ENCODE measurements around the gene DNAJC28.

Gene DNAJC28

GRCh38 chr21:33522953-33523349 is 31.4 kb upstream of the DNAJC28 start:
- H3K27ac ChIP-seq: no peak overlapping the region
- no peak for TF ChIP-seq CTCF (conservative IDR thresholded peaks at IDR 0.05; ENCODE audit: low read depth)
- CTCF ChIA-PET: no interaction called here
- POLR2A ChIA-PET (ENCODE audit: low non-redundant PET): no interaction called here
- no peak for DNase-seq (ENCODE audit: low spot score)

- CTCF ChIA-PET: no interaction called here
- TF ChIP-seq CTCF (conservative IDR thresholded peaks at IDR 0.05; ENCODE audit: low read depth): no peak
- no peak for DNase-seq (ENCODE audit: low spot score)
Measured at GRCh38 chr21:33522297-33522952, 30.9 kb upstream of the DNAJC28 start.

GRCh38 chr21:33518899-33519298 is 27.4 kb upstream of the DNAJC28 start:
- TF ChIP-seq CTCF (conservative IDR thresholded peaks at IDR 0.05; ENCODE audit: low read depth): no peak
- ChIA-PET POLR2A (ENCODE audit: low non-redundant PET) (interaction anchor here (0.7 kb wide), 1 partner anchor 10 kb away, joined by 4 read pairs; no protein-coding TSS in a partner anchor), CTCF (no interaction called here)
- DNase-seq (ENCODE audit: low spot score): no peak
- no peak overlapping the region for H3K27ac ChIP-seq

More at GRCh38 chr21:33522297-33522952, 30.9 kb upstream of the DNAJC28 start:
- H3K27ac ChIP-seq: no peak overlapping the region
- POLR2A ChIA-PET (ENCODE audit: low non-redundant PET): no interaction called here

- ChIA-PET CTCF (no interaction called here), POLR2A (ENCODE audit: low non-redundant PET) (interaction anchor here (0.8 kb wide), 1 partner anchor 34 kb away, joined by 5 read pairs; the partner anchor contains the start of gene TMEM50B)
- H3K27ac ChIP-seq: no peak overlapping the region
- no peak for TF ChIP-seq CTCF (conservative IDR thresholded peaks at IDR 0.05; ENCODE audit: low read depth)
- no peak for DNase-seq (ENCODE audit: low spot score)
Measured at GRCh38 chr21:33514229-33514628, 22.7 kb upstream of the DNAJC28 start.

GRCh38 chr21:33512481-33512880 is 21.0 kb upstream of the DNAJC28 start:
- DNase-seq (ENCODE audit: low spot score): no peak
- TF ChIP-seq CTCF (conservative IDR thresholded peaks at IDR 0.05; ENCODE audit: low read depth): no peak
- H3K27ac ChIP-seq: no peak overlapping the region
- CTCF ChIA-PET: no interaction called here
- POLR2A ChIA-PET (ENCODE audit: low non-redundant PET): no interaction called here

GRCh38 chr21:33511639-33512038 is 20.1 kb upstream of the DNAJC28 start:
- DNase-seq (ENCODE audit: low spot score): no peak
- no peak for TF ChIP-seq CTCF (conservative IDR thresholded peaks at IDR 0.05; ENCODE audit: low read depth)
- CTCF ChIA-PET: no interaction called here
- POLR2A ChIA-PET (ENCODE audit: low non-redundant PET): no interaction called here
- no peak overlapping the region for H3K27ac ChIP-seq

All from RWPE1 (cell line).